Skeletal muscle tissue (tissue), 4 donors: ENCODE results near the gene GLI3. TPM values are rescaled to one million over a fixed set of nuclear protein-coding genes. Genes with fewer than 3 reads are reported as not detected.

Source experiments
- H3K27ac ChIP-seq: one replicate; pipeline ENCODE4 v1.7.0; 2013; ENCODE audit warnings: mild to moderate bottlenecking, low read depth, low read length, inconsistent platforms
- H3K27me3 ChIP-seq, 3 donors: one replicate each; pipeline ENCODE4 v1.7.0; 2013; ENCODE audit warnings: low read length in 3 of 3; ENCODE audit not compliant: control insufficient read depth in 3 of 3, insufficient read depth in 3 of 3
- H3K36me3 ChIP-seq, 3 donors: one replicate each; pipeline ENCODE4 v1.7.0; 2013; ENCODE audit warnings: low read length in 3 of 3; ENCODE audit not compliant: control insufficient read depth in 3 of 3, insufficient read depth in 3 of 3
- H3K4me1 ChIP-seq, 3 donors: one replicate each; pipeline ENCODE4 v1.7.0; 2013; ENCODE audit warnings: low read length in 3 of 3, mild to moderate bottlenecking in 3 of 3; ENCODE audit not compliant: control insufficient read depth in 3 of 3, insufficient read depth in 3 of 3
- H3K4me3 ChIP-seq, 3 donors: one replicate each; pipeline ENCODE4 v1.7.0; 2013; ENCODE audit warnings: low read length in 3 of 3
- H3K9ac ChIP-seq, 3 donors: one replicate each; pipeline ENCODE4 v1.7.0; 2013; ENCODE audit warnings: low read length in 3 of 3, mild to moderate bottlenecking in 3 of 3, moderate library complexity in 2 of 3, low read depth in 1 of 3
- H3K9me3 ChIP-seq, 3 donors: one replicate each; pipeline ENCODE4 v1.7.0; 2013; ENCODE audit warnings: low read length in 3 of 3; ENCODE audit not compliant: control insufficient read depth in 3 of 3
- total RNA-seq: library from RNA; depleted of rRNA; stranded (reverse); fragments of >200 nt; gene quantifications from one replicate; pipeline ENCODE4 v1.2.3, GENCODE V29; 2014
- donor health status: Osteomylitis.

The GLI3 gene
- total RNA-seq, 1 donor from 2014 or later = 13.6 TPM

DNA sequence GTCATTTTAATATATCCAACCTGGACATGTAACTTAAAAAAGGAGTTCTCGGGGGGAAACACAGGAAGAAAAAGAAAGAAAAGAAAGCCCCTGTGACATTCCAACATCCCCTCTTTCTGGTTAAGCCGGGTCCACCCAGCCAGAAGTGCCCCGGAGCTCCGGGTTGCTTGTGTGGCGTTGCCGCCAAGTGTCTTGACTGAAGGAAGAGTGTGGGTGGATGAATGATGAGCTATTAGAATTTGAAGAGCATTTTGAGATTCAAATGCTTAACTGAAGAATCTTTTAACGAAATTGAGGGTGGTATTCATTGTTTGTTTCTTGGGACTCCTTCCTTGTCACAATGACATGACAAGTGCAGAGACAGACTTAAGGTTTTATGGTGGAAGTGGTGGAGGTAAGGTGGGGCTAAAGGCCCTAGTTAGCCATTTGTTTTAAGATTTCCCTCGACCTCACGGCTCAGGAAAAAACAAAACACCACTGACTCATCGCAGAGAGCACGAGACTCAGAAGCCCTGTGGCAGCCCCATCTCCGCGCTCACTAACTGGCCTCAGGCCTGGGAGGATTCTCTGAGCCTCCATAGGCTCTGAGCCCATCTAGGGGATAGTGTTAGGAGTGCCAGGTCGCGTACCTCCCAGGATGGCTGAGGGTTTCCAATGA, 1.8 kb upstream of the GLI3 start:
- Histone ChIP-seq H3K36me3 (no peaks in the 10 kb centered on the region), H3K27ac (peak overlapping the region; percentile 75), H3K4me3 (peak overlapping the region in 1 of 3 donors; percentile 51), H3K9me3 (no peaks in the 10 kb centered on the region), H3K9ac (peak overlapping the region in 1 of 3 donors; percentile 65), H3K4me1 (peaks cover 6 to 10% (median 7%) of the 10 kb centered on the region in 3 donors), H3K27me3 (peaks cover 0 to 8% (median 0%) of the 10 kb centered on the region in 3 donors)

DNA sequence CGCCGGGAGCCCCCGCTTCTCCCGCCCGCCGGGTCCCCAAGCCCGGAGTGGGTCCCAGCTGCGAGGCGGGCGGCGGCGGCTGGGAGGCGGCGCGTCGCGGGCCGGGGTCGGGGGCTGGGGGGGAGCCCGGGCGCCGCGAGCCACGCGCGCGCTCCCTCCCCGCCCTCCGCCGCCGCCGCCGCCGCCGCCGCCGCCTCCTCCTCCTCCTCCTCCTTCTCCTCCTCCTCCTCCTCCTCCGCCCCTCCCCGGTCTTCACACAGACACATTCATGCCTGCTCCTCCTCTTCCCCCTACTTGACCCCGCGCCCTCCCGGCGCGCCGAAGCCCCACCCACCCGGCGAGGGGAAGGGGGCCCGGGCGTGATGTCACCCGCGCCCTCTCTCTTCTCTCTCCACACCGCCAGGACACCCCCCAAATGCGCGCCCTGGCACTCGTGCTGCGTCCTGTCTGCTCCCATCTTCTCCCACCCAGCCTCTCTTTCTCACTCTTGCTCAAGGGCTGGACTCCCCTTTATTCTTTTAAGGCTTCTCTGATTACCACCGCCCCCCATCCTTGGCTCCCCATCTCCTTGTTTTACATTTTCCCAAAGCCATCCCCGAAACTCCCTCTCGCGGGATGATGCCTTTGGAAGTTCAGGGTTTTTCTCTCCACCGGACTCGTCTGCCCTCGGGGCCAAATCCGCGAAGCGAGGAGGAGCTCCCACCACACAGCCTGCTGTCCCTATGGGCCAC, 967 bp upstream of the GLI3 start:
- Histone ChIP-seq H3K4me3 (peak overlapping the region; percentile 77 to 87 (median 78)), H3K4me1 (peaks cover 6 to 10% (median 7%) of the 10 kb centered on the region in 3 donors), H3K9ac (peak overlapping the region; percentile 72 to 76 (median 74)), H3K36me3 (no peaks in the 10 kb centered on the region), H3K27ac (peak overlapping the region; percentile 76), H3K27me3 (peaks cover 0 to 8% (median 0%) of the 10 kb centered on the region in 3 donors), H3K9me3 (no peaks in the 10 kb centered on the region)

DNA sequence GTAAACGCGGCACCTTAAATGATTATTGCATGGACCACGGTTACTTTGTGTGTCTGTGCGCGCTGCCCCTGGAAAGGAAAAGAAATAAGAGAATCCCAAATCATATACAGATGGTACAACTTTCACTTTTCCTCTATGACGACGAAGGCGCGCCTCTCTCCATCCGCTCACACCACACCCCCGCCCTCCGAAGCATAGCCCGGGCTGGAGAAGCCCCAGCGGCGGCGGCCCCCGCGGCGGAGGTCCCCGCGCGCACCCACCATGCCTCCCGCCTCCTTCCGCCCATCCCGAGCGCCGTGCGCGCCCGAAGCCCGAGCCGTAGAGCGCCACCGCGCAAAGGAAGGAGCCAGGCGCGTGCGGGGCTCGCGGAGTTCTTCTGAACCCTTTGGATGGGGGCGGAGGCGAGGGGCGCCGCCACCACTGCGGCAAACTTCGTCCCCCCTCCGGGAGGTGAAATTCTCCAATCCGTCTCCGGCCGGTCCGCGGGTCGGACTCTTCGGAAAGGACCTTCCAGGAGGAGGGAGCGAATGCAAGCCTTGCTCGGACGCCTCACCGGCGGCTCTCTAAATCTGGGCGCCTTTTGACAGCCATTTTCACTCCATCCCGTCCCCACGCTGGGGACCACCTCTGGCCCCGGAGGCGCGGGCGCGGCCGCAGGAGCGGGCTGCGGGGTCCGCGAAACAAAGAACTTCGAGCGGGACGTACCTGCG, 588 bp downstream of the GLI3 start:
- no peaks in the 10 kb centered on the region for H3K36me3 ChIP-seq
- H3K27me3 ChIP-seq = peaks cover 0 to 8% (median under 1%) of the 10 kb centered on the region in 3 donors
- H3K9me3 ChIP-seq = no peaks in the 10 kb centered on the region
- H3K9ac ChIP-seq = peak overlapping the region; percentile 76 to 77 (median 77)
- H3K27ac ChIP-seq = peak overlapping the region; percentile 59
- peaks cover 6 to 10% (median 7%) of the 10 kb centered on the region in 3 donors for H3K4me1 ChIP-seq
- H3K4me3 ChIP-seq = peak overlapping the region; percentile 77 to 87 (median 80)

DNA sequence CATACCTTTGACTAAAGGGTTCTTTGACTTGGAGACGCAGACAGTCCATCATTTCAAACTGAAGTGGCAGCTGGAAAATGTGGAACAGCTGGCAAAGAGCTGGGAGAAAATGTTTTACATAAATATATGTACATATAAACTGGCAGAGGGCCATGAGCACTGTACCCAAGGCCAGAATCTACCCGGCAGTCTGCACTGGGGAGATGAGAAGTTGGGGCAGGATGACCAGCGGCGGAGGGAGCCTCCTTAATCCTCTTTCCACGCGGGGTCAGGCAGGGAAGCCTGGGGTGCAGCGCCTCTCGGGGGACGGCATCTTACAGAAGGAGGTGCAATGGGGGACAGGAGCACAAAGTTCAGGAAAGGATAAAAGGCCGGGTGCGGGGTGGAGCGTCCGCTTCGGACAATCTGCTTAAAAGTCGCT, 1.3 kb downstream of the GLI3 start:
- Histone ChIP-seq H3K27ac (no peak overlapping the region), H3K4me1 (peaks cover 6 to 10% (median 7%) of the 10 kb centered on the region in 3 donors), H3K9me3 (no peaks in the 10 kb centered on the region), H3K4me3 (peak overlapping the region; percentile 77 to 87 (median 80)), H3K9ac (peak overlapping the region; percentile 76 to 77 (median 77)), H3K36me3 (no peaks in the 10 kb centered on the region), H3K27me3 (peaks cover 0 to 8% (median 3%) of the 10 kb centered on the region in 3 donors)

DNA sequence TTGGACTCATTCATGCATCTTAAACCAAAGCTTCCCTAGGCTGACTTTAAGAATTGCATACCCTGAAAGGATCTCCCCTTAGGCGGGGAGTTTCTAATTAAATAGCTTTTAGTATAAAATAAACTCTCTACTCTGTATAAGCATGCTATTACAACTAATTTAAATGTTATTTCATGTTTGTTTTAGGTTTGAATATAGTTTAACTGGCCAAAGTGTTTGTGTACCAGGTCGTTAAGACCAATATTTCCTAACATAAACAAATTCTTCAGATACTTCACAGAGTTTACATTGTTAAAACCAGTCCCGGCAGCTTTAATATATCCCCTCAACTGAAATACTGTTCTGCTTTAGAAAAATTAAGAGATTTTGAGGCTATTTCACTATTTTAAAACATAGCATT, 2.3 kb downstream of the GLI3 start:
- Histone ChIP-seq H3K9ac (no peak overlapping the region), H3K27me3 (peaks cover 0 to 11% (median 3%) of the 10 kb centered on the region in 3 donors), H3K27ac (no peak overlapping the region), H3K9me3 (no peaks in the 10 kb centered on the region), H3K4me3 (no peak overlapping the region), H3K4me1 (peaks cover 6 to 10% (median 7%) of the 10 kb centered on the region in 3 donors), H3K36me3 (no peaks in the 10 kb centered on the region)

DNA sequence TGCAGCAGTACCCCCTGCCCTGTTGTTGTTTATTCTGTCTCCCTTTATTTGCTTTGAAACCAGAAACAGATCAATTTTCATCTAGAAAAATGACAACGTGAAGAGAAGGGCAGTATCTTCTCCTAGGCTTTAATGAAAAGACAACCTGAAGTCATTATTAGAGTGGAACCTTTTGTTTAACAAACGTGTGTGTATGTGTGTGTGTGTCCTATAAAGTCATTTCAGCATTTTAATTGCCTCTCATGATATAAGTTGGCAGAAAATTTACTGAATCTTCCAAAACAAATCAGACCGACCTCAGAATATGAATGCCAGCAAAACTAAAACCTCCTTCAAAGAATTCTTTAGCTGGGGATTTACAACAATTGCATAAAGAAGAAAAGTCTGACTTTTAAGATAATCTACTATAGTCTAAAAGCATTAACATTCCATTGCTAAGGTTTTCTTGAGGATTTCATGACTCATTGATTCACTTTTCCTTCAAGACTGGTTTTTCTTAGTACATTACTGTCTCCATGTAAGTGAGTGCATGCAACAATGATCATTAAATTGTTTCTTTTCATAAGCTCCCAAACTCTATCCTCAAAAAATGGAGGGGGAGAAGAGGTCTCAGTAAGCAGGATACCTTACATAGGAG, 3.2 kb downstream of the GLI3 start:
- Histone ChIP-seq H3K4me3 (no peak overlapping the region), H3K36me3 (no peaks in the 10 kb centered on the region), H3K27me3 (peaks cover 0 to 11% (median 3%) of the 10 kb centered on the region in 3 donors), H3K27ac (no peak overlapping the region), H3K9ac (no peak overlapping the region), H3K4me1 (peaks cover 4 to 10% (median 6%) of the 10 kb centered on the region in 3 donors), H3K9me3 (no peaks in the 10 kb centered on the region)

DNA sequence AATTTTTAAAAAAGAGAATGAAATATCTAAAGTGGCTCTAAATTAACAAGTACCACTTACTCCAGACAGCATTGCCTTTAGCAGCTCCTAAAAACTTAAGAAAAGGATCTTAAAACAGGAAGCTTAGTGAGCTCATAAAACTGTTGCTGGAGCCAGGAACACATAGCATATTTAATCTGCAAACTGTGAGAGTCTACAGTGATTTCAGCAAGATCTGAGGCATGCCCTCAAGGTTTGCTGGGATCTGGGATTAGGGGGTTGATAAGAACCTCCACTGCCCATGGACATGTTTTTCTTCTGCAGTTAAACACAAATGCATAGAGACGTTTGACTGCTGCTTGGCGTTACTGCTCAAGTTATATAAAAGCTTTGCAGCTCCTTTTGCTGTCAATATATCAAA, 3.8 kb downstream of the GLI3 start:
- no peak overlapping the region for H3K27ac ChIP-seq
- no peaks in the 10 kb centered on the region for H3K9me3 ChIP-seq
- H3K4me3 ChIP-seq = no peak overlapping the region
- H3K27me3 ChIP-seq = peaks cover 0 to 16% (median 8%) of the 10 kb centered on the region in 3 donors
- no peak overlapping the region for H3K9ac ChIP-seq
- no peaks in the 10 kb centered on the region for H3K36me3 ChIP-seq
- H3K4me1 ChIP-seq = peaks cover 4 to 10% (median 6%) of the 10 kb centered on the region in 3 donors

DNA sequence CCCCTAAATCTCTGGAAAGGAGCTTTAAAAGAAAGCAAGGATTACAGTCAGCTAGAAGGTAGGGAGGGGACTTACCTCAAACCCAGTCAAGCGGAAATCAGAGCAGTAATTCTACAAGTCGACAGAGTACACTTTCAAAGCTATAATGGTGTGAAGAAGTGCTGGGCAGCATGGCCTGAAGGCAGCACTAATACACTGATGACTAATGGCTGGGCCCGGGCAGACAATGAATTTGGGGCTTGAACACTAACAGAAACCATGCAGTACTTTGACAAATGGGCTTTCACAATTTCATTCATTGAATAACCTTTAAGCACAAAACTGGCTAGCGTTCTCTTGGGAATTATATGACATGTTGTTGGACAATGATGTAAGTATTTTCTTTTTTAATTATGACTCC, 4.7 kb downstream of the GLI3 start:
- H3K27ac ChIP-seq = no peak overlapping the region

DNA sequence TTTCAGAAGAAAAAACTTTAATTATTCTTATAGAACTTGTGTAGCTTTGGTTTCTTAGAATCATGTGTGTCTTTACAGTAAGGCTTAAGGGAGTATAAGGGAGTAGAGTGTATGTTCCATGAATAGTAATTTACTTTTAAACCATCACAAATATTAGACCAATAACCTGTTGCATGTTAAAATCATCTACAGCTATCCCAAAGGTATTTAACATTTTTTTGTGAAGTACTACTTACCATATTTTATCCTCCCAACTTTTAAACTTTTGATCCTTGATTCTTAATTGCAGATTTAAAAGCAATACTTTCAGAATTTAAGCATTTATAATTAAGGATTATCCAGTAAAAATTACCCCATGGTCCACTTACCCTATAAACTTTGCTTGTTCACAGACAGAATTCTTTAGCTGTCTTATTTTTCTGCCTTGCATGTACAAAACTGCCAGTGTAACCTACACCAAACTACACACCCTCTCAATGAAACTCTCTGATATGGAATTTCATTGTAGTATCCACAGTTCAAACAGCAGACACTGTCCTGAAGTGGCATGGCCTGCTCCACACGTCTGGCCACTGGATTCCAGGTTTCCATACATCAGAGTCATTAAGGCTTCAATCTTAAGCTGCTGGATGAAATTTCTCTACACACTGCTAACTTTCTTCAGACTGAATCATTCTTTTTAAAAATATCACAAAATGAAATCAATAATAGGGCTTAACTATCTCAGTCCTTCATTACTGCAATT, 5.8 kb downstream of the GLI3 start:
- Histone ChIP-seq H3K9ac (no peak overlapping the region), H3K27me3 (peaks cover 3 to 16% (median 8%) of the 10 kb centered on the region in 3 donors), H3K36me3 (no peaks in the 10 kb centered on the region), H3K27ac (no peak overlapping the region), H3K9me3 (no peaks in the 10 kb centered on the region), H3K4me3 (no peak overlapping the region), H3K4me1 (peaks cover 4 to 11% (median 8%) of the 10 kb centered on the region in 3 donors)

More for the DNA sequence above, 4.7 kb downstream of the GLI3 start:
- Histone ChIP-seq H3K9me3 (no peaks in the 10 kb centered on the region), H3K4me1 (peaks cover 4 to 11% (median 10%) of the 10 kb centered on the region in 3 donors), H3K9ac (no peak overlapping the region), H3K27me3 (peaks cover 3 to 16% (median 8%) of the 10 kb centered on the region in 3 donors), H3K4me3 (no peak overlapping the region), H3K36me3 (no peaks in the 10 kb centered on the region)
